Activated CD4-positive, alpha-beta T cell treated with anti-CD3 and anti-CD28 coated beads for 24 hours (primary cell): ENCODE results near the gene CABP4.

ENCODE experiments used
- DNase-seq, 2 donors: peaks; one replicate each; pipeline ENCODE4 v3.0.0-alpha.2; 2020; ENCODE audit warnings: low read depth in 2 of 2

The CABP4 gene

GRCh38 chr11:67435727-67436458 lies 19.3 kb upstream of the CABP4 start:
- DNase-seq = no peak

- peak; percentile 71 to 79 for DNase-seq
Observed at GRCh38 chr11:67436459-67437081, 18.6 kb upstream of the CABP4 start.

GRCh38 chr11:67437082-67437808 lies 17.9 kb upstream of the CABP4 start, which contains the start of gene PTPRCAP:
Gene PTPRCAP (minus strand): TSS chr11:67437682. CDS start chr11:67437619, 63 bp downstream.
- peak; percentile 55 to 71 for DNase-seq

GRCh38 chr11:67437809-67438157 lies 17.4 kb upstream of the CABP4 start:
- DNase-seq = no peak

GRCh38 chr11:67438158-67438902 lies 16.8 kb upstream of the CABP4 start:
- DNase-seq = peak; percentile 61 to 78

- no peak for DNase-seq
Observed at GRCh38 chr11:67439321-67440228, 15.6 kb upstream of the CABP4 start.

- no peak for DNase-seq
Observed at GRCh38 chr11:67440229-67441097, 14.7 kb upstream of the CABP4 start.

GRCh38 chr11:67441098-67441563 lies 14.0 kb upstream of the CABP4 start:
- DNase-seq = no peak

- DNase-seq = no peak
Observed at GRCh38 chr11:67441731-67442351, 13.3 kb upstream of the CABP4 start.

GRCh38 chr11:67442504-67443404 lies 12.4 kb upstream of the CABP4 start:
- no peak for DNase-seq

GRCh38 chr11:67445515-67445914 lies 9.6 kb upstream of the CABP4 start:
- no peak for DNase-seq

- DNase-seq = no peak
Observed at GRCh38 chr11:67448220-67448609, 6.9 kb upstream of the CABP4 start.

- DNase-seq = no peak
Observed at GRCh38 chr11:67449116-67449844, 5.9 kb upstream of the CABP4 start.

GRCh38 chr11:67450796-67451657 lies 4.1 kb upstream of the CABP4 start:
- DNase-seq = no peak

GRCh38 chr11:67451658-67451976 lies 3.5 kb upstream of the CABP4 start:
- DNase-seq = no peak

- DNase-seq = no peak
Observed at GRCh38 chr11:67452141-67452952, 2.8 kb upstream of the CABP4 start, which contains the start of gene GPR152. Gene GPR152 (minus strand): TSS chr11:67452729. CDS start chr11:67452724, 5 bp downstream.
